K562 (cell line): Measurements from ENCODE around the gene FBXW10. TPM values are rescaled to one million over a fixed set of nuclear protein-coding genes. Genes with fewer than 3 reads are reported as not detected.
"Not testable (repeated sequence)": the region's sequence is repeated elsewhere in the genome, so short reads cannot be mapped to it uniquely, and the experiment has no call there.

ENCODE experiments used
- ATAC-seq: fragments of 200-7000 bp; cut with Tn5 transposase; 3 replicates; pipeline ENCODE4 v1.9.1; 2020; ENCODE audit warnings: moderate library complexity
- BruUV-seq: library from RNA; stranded (reverse); fragments of 400-500 nt; replicated peaks from 2 replicates; lab custom pipeline; 2021; lab: Mats Ljungman, UMichigan
- CTCF ChIA-PET: fragments of 300-600 bp; formaldehyde crosslinking; extraction: SDS; loops from one replicate; lab custom pipeline; 2021; ENCODE audit warnings: low intra/inter-chr PET ratio; lab: Yijun Ruan, JAX
- POLR2A ChIA-PET: fragments of 300-600, 350-650 bp; sonication (Branson Sonifier 250); formaldehyde crosslinking; extraction: SDS; loops from one replicate; lab custom pipeline; 2021; ENCODE audit warnings: antibody characterized with exemption, inconsistent platforms; lab: Yijun Ruan, JAX
- DNase-seq, 4 experiments: peaks; one replicate each; pipeline versions ENCODE4 v3.0.0 to v3.0.0-alpha.2; 2011 to 2018; ENCODE audit warnings: low spot score in 3 of 4, mixed read lengths in 3 of 4; ENCODE audit errors: extremely low read depth in 1 of 4
- FAIRE-seq: peaks from 2 replicates; lab custom pipeline; 2011; peaks lifted over from hg19 to GRCh38; lab: Jason Lieb, UNC
- H2AFZ ChIP-seq: 2 replicates; pipeline ENCODE4 v1.6.0; 2011; ENCODE audit warnings: low read depth, low read length, control low read depth, inconsistent platforms
- H3K27ac ChIP-seq: fragments of 200-600 bp; 3 replicates; pipeline ENCODE4 v1.8.0; 2011; ENCODE audit warnings: low read depth, mild to moderate bottlenecking, control low read depth, inconsistent platforms, low read length, moderate library complexity, mixed read lengths; ENCODE audit errors: extremely low read depth
- H3K27me3 ChIP-seq, 2 experiments: fragments of 300-600 bp in 1 of 2; 2 replicates in 1 of 2; 3 replicates in 1 of 2; pipeline versions ENCODE4 v1.6.0 to v1.8.0; 2011; ENCODE audit warnings: inconsistent platforms in 2 of 2, low read length in 2 of 2, mild to moderate bottlenecking in 1 of 2, mixed read lengths in 1 of 2, moderate library complexity in 1 of 2; ENCODE audit not compliant: control insufficient read depth in 2 of 2, insufficient read depth in 2 of 2
- H3K36me3 ChIP-seq: fragments of 300-600 bp; 3 replicates; pipeline ENCODE4 v1.8.0; 2011; ENCODE audit warnings: mild to moderate bottlenecking, low read length, inconsistent platforms; ENCODE audit not compliant: control insufficient read depth, insufficient read depth
- H3K4me1 ChIP-seq, 2 experiments: fragments of 200-600 bp in 1 of 2; replicated peaks in 1 of 2; 2 replicates in 1 of 2; 3 replicates in 1 of 2; pipeline versions ENCODE4 v1.5.1 to v1.8.0; 2011; ENCODE audit warnings: inconsistent platforms in 2 of 2, low read length in 2 of 2, mild to moderate bottlenecking in 1 of 2, mixed read lengths in 1 of 2, moderate library complexity in 1 of 2; ENCODE audit not compliant: control insufficient read depth in 2 of 2, insufficient read depth in 2 of 2
- H3K4me2 ChIP-seq: 2 replicates; pipeline ENCODE4 v1.6.1; 2011; ENCODE audit warnings: low read length, control low read depth, inconsistent platforms, mixed read lengths; ENCODE audit not compliant: insufficient read depth
- H3K4me3 ChIP-seq: fragments of 200-600 bp; sonication (generic), shearing (Covaris generic); 2 replicates; pipeline ENCODE4 v1.5.1; 2016; ENCODE audit warnings: control low read depth, inconsistent platforms
- H3K79me2 ChIP-seq: fragments of 200-600 bp; 3 replicates; pipeline ENCODE4 v1.8.0; 2011; ENCODE audit warnings: low read length, inconsistent platforms; ENCODE audit not compliant: control insufficient read depth, insufficient read depth
- H3K9ac ChIP-seq, 2 experiments: 2 replicates each; pipeline versions ENCODE4 v1.6.0 to v1.6.1; 2011; ENCODE audit warnings: low read depth in 2 of 2, low read length in 2 of 2, control low read depth in 1 of 2, inconsistent platforms in 1 of 2, mild to moderate bottlenecking in 1 of 2, mixed read lengths in 1 of 2; ENCODE audit not compliant: insufficient read depth in 1 of 2
- H3K9me1 ChIP-seq: one replicate; pipeline ENCODE4 v1.6.0; 2011; ENCODE audit warnings: inconsistent platforms, mild to moderate bottlenecking, low read length, moderate library complexity; ENCODE audit not compliant: control insufficient read depth, insufficient read depth
- H3K9me3 ChIP-seq: replicated peaks from 2 replicates; pipeline ENCODE4 v1.5.1; 2011; ENCODE audit warnings: low read depth, low read length, inconsistent platforms; ENCODE audit not compliant: control insufficient read depth, insufficient read depth
- H4K20me1 ChIP-seq: replicated peaks from 2 replicates; pipeline ENCODE4 v1.6.1; 2011; ENCODE audit warnings: low read length, inconsistent platforms, mixed read lengths; ENCODE audit not compliant: control insufficient read depth, insufficient read depth
- WGBS: fragments of 100-300 bp; shearing (Covaris generic); methylation state at CpG from one replicate; pipeline ENCODE4 v1.1.6; 2016; ENCODE audit warnings: low coverage, mixed read lengths; ENCODE audit not compliant: insufficient coverage; ENCODE audit errors: missing lambda C conversion rate; 5-methylcytosine and 5-hydroxymethylcytosine counted together
- in situ Hi-C: fragments of 300-500 bp; cut with MboI; formaldehyde crosslinking; loops from 4 replicates; pipeline ENCODE4 v1.15.0; 2018; ENCODE audit warnings: inconsistent platforms, mixed read lengths
- intact Hi-C: fragments of 100-400 bp; cut with micrococcal nuclease; formaldehyde crosslinking; loops from 2 replicates; pipeline ENCODE4 v1.14.2; 2022
- polyA plus RNA-seq, 8 experiments: library from polyadenylated mRNA; depleted of rRNA in 4 of 8; stranded (reverse) in 5 of 8; unstranded in 3 of 8; fragments of >200 nt; fragmentation: Nextera tagmentation in 2 of 8; fragmentation: Illumina TruSeq in 1 of 8; extraction: Ambion mirVana in 2 of 8; extraction: Trizol in 1 of 8; gene quantifications; 2 replicates each; pipeline versions ENCODE4 v1.2.1 to v1.2.3, GENCODE V29; 2011 to 2014; ENCODE audit warnings: inconsistent platforms in 1 of 8, missing spikeins in 1 of 8
- total RNA-seq, 7 experiments: library from RNA; depleted of rRNA in 6 of 7; stranded (reverse); fragments of >200 nt in 6 of 7; fragmentation: Illumina TruSeq in 2 of 7; extraction: Trizol in 2 of 7; gene quantifications; 2 replicates each; pipeline versions ENCODE4 v1.2.1 to v1.2.3, GENCODE V29; 2011 to 2021; ENCODE audit warnings: low replicate concordance in 1 of 7

The FBXW10 gene
- total and polyA plus RNA-seq, 9 of the 15 experiments (the other 6 are each of a cell fraction or from before 2014, with no cell fraction given) = not detected

GRCh38 chr17:18723509-18723908, 20.3 kb upstream of the FBXW10 start:
- H3K4me3 ChIP-seq, H3K27me3 ChIP-seq, H4K20me1 ChIP-seq, H2AFZ ChIP-seq, H3K9me3 ChIP-seq, FAIRE-seq, H3K79me2 ChIP-seq, H3K9me1 ChIP-seq, H3K36me3 ChIP-seq, DNase-seq, H3K27ac ChIP-seq, H3K9ac ChIP-seq, in situ Hi-C loops, POLR2A ChIA-PET, ATAC-seq, CTCF ChIA-PET, intact Hi-C loops, BruUV-seq, H3K4me2 ChIP-seq, H3K4me1 ChIP-seq: not testable (repeated sequence)
- WGBS = no CpG with 5 or more reads among the region's 1 CpG

GRCh38 chr17:18732438-18732837, 11.4 kb upstream of the FBXW10 start:
- DNase-seq, in situ Hi-C loops, H3K27ac ChIP-seq, H4K20me1 ChIP-seq, CTCF ChIA-PET, POLR2A ChIA-PET, H3K4me1 ChIP-seq, H3K9me1 ChIP-seq, H3K4me3 ChIP-seq, H2AFZ ChIP-seq, H3K27me3 ChIP-seq, intact Hi-C loops, BruUV-seq, H3K9me3 ChIP-seq, H3K79me2 ChIP-seq, H3K36me3 ChIP-seq, FAIRE-seq, H3K4me2 ChIP-seq, H3K9ac ChIP-seq, ATAC-seq: not testable (repeated sequence)
- 0% methylated on average over 1 of the region's 1 CpG for WGBS

- H3K36me3 ChIP-seq, H2AFZ ChIP-seq, H3K4me3 ChIP-seq, CTCF ChIA-PET, H4K20me1 ChIP-seq, ATAC-seq, BruUV-seq, intact Hi-C loops, H3K4me2 ChIP-seq, POLR2A ChIA-PET, H3K27me3 ChIP-seq, H3K79me2 ChIP-seq, in situ Hi-C loops, H3K27ac ChIP-seq, H3K9ac ChIP-seq, H3K9me1 ChIP-seq, DNase-seq, H3K9me3 ChIP-seq, H3K4me1 ChIP-seq: not testable (repeated sequence)
- peak; percentile 67 for FAIRE-seq
- WGBS = 0% methylated on average over 2 of the region's 4 CpGs
These were observed 10.5 kb upstream of the FBXW10 start for GRCh38 chr17:18733350-18733749.

GRCh38 chr17:18739616-18740391, 4.0 kb upstream of the FBXW10 start:
- FAIRE-seq, in situ Hi-C loops, H4K20me1 ChIP-seq, H3K9ac ChIP-seq, H3K36me3 ChIP-seq, H3K79me2 ChIP-seq, H3K4me1 ChIP-seq, ATAC-seq, H3K9me3 ChIP-seq, H2AFZ ChIP-seq, H3K4me3 ChIP-seq, DNase-seq, H3K27me3 ChIP-seq, H3K4me2 ChIP-seq, POLR2A ChIA-PET, H3K9me1 ChIP-seq, H3K27ac ChIP-seq, BruUV-seq, intact Hi-C loops, CTCF ChIA-PET: not testable (repeated sequence)
- 26% methylated on average over 5 of the region's 7 CpGs for WGBS
